MG63 (cell line): Measurements from ENCODE around the gene GUCY2C. TPM values are rescaled to one million over a fixed set of nuclear protein-coding genes. Genes with fewer than 3 reads are reported as not detected.
A peak's percentile ranks its signal among the peaks of the same experiment; 100 is the strongest.
"Not testable (repeated sequence)": the region's sequence is repeated elsewhere in the genome, so short reads cannot be mapped to it uniquely, and the experiment has no call there.

Experiments
- DNase-seq: peaks from one replicate; pipeline ENCODE4 v3.0.0-alpha.2; 2020
- H3K27me3 ChIP-seq: fragments of 250-450 bp; sonication (Bioruptor Pico); 2 replicates; pipeline ENCODE4 v1.5.1; 2020; ENCODE audit warnings: mild to moderate bottlenecking, moderate library complexity
- H3K36me3 ChIP-seq: fragments of 250-450 bp; sonication (Bioruptor Pico); 2 replicates; pipeline ENCODE4 v1.5.1; 2020; ENCODE audit warnings: mild to moderate bottlenecking, moderate library complexity
- H3K4me3 ChIP-seq: fragments of 250-450 bp; sonication (Bioruptor Pico); 2 replicates; pipeline ENCODE4 v1.5.1; 2020; ENCODE audit warnings: mild to moderate bottlenecking, moderate library complexity
- H3K9me3 ChIP-seq: fragments of 250-450 bp; sonication (Bioruptor Pico); 2 replicates; pipeline ENCODE4 v1.5.1; 2020; ENCODE audit warnings: mild to moderate bottlenecking, moderate library complexity
- total RNA-seq: library from RNA; depleted of rRNA; stranded (reverse); fragments of >200 nt; shearing (Covaris generic); gene quantifications from 2 replicates; pipeline ENCODE4 v1.2.3, GENCODE V29; 2014; ENCODE audit warnings: low replicate concordance; rRNA removed

Gene GUCY2C
- not detected in 2 replicates for total RNA-seq

- Histone ChIP-seq H3K9me3 (no peaks in the 10 kb centered on the region), H3K27me3 (no peaks in the 10 kb centered on the region), H3K36me3 (no peaks in the 10 kb centered on the region), H3K4me3 (no peak within 1 kb of the TSS)
- no peak for DNase-seq
Observed at GRCh38 chr12:14696265-14696741, at the start of gene GUCY2C. TSS of gene GUCY2C (minus strand) at chr12:14696599. CDS start at chr12:14696448, 151 bp downstream.

DNA sequence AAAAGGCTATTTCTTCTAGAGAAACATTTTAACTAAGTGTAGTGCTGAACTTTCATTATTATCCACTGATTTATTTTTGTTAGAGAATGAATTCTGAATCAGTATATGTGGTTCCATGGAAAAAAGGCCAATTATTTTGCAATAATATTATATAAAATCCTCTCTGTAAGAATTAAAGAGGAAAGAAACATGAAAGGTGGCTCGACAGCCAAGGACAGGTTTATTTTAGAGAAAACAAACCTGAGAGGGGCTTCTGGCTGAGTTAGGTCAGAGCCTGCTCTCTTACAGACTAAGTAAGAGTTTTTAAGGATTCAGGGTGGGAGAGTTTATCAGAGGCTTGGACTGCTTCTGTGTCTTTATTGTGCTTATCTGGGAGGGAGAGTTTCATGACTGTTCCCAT lies 46.7 kb upstream of the GUCY2C start:
- DNase-seq: no peak
- no peaks in the 10 kb centered on the region for H3K9me3 ChIP-seq
- H3K27me3 ChIP-seq: no peaks in the 10 kb centered on the region
- H3K36me3 ChIP-seq: no peaks in the 10 kb centered on the region
- H3K4me3 ChIP-seq: no peak overlapping the region

- Histone ChIP-seq H3K9me3 (no peaks in the 10 kb centered on the region), H3K4me3 (no peak overlapping the region), H3K27me3 (no peaks in the 10 kb centered on the region), H3K36me3 (no peaks in the 10 kb centered on the region)
- DNase-seq: no peak
Observed at GRCh38 chr12:14741942-14742341, 45.5 kb upstream of the GUCY2C start.

GRCh38 chr12:14741153-14741552 lies 44.8 kb upstream of the GUCY2C start:
- Histone ChIP-seq H3K4me3 (no peak overlapping the region), H3K36me3 (no peaks in the 10 kb centered on the region), H3K27me3 (no peaks in the 10 kb centered on the region), H3K9me3 (no peaks in the 10 kb centered on the region)
- no peak for DNase-seq

DNA sequence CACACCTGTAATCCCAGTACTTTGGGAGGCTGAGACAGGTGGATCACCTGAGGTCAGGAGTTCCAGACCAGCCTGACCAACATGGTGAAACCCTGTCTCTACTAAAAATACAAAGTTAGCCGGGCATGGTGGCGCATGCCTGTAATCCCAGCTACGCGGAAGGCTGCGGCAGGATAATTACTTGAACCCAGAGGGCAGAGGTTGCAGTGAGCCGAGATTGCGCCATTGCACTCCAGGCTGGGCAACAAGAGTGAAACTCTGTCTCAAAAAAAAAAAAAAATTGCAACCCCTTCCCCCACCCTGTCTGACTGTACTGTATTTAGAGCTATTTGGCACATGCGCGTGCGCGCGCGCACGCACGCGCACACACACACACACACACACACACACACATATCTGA lies 40.0 kb upstream of the GUCY2C start:
- not testable (repeated sequence) for H3K27me3 ChIP-seq, DNase-seq, H3K9me3 ChIP-seq, H3K36me3 ChIP-seq, H3K4me3 ChIP-seq

GRCh38 chr12:14731821-14732220 lies 35.4 kb upstream of the GUCY2C start:
- H3K27me3 ChIP-seq: no peaks in the 10 kb centered on the region
- H3K9me3 ChIP-seq: no peaks in the 10 kb centered on the region
- no peak for DNase-seq
- H3K4me3 ChIP-seq: no peak overlapping the region
- no peaks in the 10 kb centered on the region for H3K36me3 ChIP-seq

GRCh38 chr12:14729586-14729985 lies 33.2 kb upstream of the GUCY2C start:
- Histone ChIP-seq H3K4me3 (no peak overlapping the region), H3K36me3 (no peaks in the 10 kb centered on the region), H3K27me3 (no peaks in the 10 kb centered on the region), H3K9me3 (0 out of 2 replicates have a peak, but pooled peaks cover 3% of the 10 kb centered on the region)
- DNase-seq: no peak

DNA sequence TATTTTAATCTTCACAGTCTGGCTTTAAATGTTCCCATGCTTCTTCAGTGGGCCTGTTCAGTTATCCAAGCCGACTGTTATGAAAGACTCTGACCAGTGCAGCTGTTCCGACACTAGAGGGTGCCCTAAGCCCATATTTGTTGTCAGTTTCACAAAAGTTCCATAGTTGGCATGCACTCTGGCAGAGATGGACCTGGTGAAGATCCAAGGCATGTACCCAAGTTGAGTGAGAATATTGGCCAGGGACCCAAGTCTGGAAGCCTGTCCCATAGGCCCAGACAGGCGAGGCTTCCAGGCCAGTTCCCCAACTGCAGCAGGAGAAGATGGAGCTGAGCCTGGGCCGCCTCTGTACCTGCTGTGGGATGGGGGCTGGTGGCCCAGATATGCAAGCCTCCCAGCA lies 27.4 kb upstream of the GUCY2C start:
- peaks cover 12% of the 10 kb centered on the region; the same call in 1 of the 2 replicates for H3K9me3 ChIP-seq
- no peak overlapping the region for H3K4me3 ChIP-seq
- DNase-seq: peak; percentile 5
- no peaks in the 10 kb centered on the region for H3K27me3 ChIP-seq
- no peaks in the 10 kb centered on the region for H3K36me3 ChIP-seq

DNA sequence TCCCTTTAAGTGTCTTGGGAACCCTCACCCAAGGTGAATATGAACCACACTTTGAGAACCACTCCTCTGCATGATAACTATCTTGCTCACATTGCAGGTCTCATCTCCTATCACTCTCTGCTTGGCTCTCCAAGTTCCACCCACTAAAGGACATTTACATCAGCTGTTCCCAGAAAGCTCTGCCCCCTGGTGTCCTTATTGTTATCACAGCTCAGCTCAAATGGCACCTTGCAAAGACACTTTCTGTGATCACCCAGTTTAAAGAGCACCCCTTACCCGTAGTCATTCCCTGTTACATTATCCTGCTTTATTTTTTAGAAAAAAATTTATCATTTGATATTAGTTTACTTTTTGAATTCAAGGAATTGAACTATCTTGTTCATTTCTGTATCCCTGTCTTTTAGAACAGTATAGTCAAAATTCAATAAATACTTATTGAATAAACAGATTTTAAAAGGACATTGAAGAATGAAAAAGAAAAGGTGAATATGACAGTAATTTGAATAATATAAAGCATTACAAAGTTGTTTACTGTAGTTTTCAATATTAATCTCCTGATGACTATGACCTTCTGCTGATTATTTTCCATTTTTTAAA lies 20.5 kb upstream of the GUCY2C start:
- no peaks in the 10 kb centered on the region for H3K27me3 ChIP-seq
- H3K4me3 ChIP-seq: no peak overlapping the region
- no peak for DNase-seq

DNA sequence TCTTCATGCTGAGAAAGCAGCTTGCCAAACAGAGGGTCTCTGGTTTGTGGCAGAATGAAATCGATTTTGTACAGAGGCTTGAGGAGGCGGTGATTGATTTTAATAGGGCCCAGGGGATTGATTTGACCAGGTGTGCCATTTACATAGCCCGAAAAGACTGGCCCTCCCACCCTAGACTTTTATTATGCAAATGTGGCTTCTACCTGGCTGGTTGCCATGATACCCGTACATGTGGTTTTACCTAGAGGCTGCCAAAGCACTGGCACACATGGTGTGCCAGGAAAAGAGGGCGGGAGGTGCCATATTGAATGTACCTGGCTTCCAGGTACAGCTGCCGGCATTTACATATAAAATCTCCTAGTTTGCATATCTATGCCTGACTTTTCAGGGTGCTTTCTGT lies 18.0 kb upstream of the GUCY2C start:
- DNase-seq: no peak
- H3K4me3 ChIP-seq: no peak overlapping the region
- no peaks in the 10 kb centered on the region for H3K9me3 ChIP-seq

More for the DNA sequence above, 20.5 kb upstream of the GUCY2C start:
- Histone ChIP-seq H3K36me3 (no peaks in the 10 kb centered on the region), H3K9me3 (no peaks in the 10 kb centered on the region)

GRCh38 chr12:14710632-14711320 lies 14.4 kb upstream of the GUCY2C start:
- H3K36me3 ChIP-seq: no peaks in the 10 kb centered on the region
- H3K27me3 ChIP-seq: no peaks in the 10 kb centered on the region
- H3K9me3 ChIP-seq: no peaks in the 10 kb centered on the region
- no peak overlapping the region for H3K4me3 ChIP-seq
- DNase-seq: no peak

More for the DNA sequence above, 18.0 kb upstream of the GUCY2C start:
- Histone ChIP-seq H3K36me3 (no peaks in the 10 kb centered on the region), H3K27me3 (no peaks in the 10 kb centered on the region)

GRCh38 chr12:14701809-14702568 lies 5.6 kb upstream of the GUCY2C start:
- DNase-seq: no peak
- Histone ChIP-seq H3K9me3 (no peaks in the 10 kb centered on the region), H3K36me3 (no peaks in the 10 kb centered on the region), H3K27me3 (no peaks in the 10 kb centered on the region), H3K4me3 (no peak overlapping the region)

- Histone ChIP-seq H3K9me3 (no peaks in the 10 kb centered on the region), H3K36me3 (no peaks in the 10 kb centered on the region), H3K4me3 (no peak overlapping the region), H3K27me3 (no peaks in the 10 kb centered on the region)
- no peak for DNase-seq
Observed at GRCh38 chr12:14700935-14701334, 4.5 kb upstream of the GUCY2C start.

DNA sequence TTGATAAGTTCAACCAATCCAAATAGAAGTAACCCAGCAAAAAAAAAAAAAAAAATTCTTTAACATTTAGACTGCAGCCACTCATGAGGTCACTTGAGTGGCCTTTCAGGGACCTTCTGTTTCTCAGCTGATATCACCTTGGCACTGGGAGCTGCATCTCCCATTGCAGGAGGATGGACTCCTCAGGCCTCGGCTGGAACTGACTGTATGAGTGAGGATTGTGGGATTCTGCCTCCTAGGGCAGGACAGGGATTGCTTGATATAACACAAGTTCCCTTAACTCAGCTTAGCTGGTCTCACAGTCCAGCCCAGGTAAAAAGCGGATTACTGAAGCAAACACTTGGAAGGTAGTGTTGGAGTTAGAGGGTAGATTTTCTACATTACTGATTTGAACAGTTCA lies 3.5 kb upstream of the GUCY2C start:
- H3K4me3 ChIP-seq: no peak overlapping the region
- no peak for DNase-seq
- no peaks in the 10 kb centered on the region for H3K36me3 ChIP-seq
- H3K9me3 ChIP-seq: no peaks in the 10 kb centered on the region
- H3K27me3 ChIP-seq: no peaks in the 10 kb centered on the region

DNA sequence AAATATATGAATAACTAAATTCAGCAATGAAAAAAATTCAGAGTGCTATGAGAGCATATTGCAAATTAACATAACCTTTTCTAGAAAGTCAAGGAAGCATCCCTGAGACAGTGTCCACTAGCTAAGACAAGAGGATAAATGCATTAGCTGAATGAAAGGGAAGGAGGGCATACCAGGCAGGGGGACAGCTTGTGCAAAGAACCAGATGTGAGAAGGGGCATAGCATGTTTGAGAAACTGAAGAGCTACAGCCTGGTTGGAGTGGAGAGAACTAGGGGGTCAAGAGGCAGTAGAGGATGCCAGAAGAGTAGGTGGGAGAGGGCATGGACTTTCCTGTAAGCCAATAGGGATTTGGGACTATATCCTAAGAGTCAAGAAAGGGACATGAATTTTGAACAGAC lies 2.2 kb upstream of the GUCY2C start:
- no peaks in the 10 kb centered on the region for H3K9me3 ChIP-seq
- H3K4me3 ChIP-seq: no peak overlapping the region
- H3K36me3 ChIP-seq: no peaks in the 10 kb centered on the region
- no peaks in the 10 kb centered on the region for H3K27me3 ChIP-seq
- no peak for DNase-seq

DNA sequence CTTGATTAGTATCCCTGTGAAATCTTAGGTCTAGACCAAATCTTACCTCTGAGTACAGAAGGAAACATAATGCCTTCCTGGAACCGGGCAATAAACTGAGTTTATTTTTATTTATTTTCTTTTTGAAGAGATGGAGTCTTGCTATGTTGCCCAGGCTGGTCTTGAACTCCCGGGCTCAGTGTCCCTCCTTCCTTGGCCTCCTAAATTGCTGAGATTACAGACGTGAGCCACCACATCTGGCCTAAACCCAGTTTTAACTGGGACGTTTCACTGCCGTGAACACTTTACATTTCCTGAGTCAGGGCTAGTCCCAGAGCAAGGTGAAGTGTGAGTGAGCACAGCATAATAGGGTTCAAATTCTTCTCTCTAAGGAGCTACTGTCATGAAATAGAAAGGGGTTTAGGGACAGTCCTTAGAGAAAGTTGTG lies 671 bp downstream of the GUCY2C start:
- Histone ChIP-seq H3K4me3 (no peak overlapping the region), H3K27me3 (no peaks in the 10 kb centered on the region), H3K36me3 (no peaks in the 10 kb centered on the region), H3K9me3 (no peaks in the 10 kb centered on the region)
- no peak for DNase-seq

- no peak for DNase-seq
- Histone ChIP-seq H3K9me3 (no peaks in the 10 kb centered on the region), H3K4me3 (no peak overlapping the region), H3K36me3 (no peaks in the 10 kb centered on the region), H3K27me3 (no peaks in the 10 kb centered on the region)
Observed at GRCh38 chr12:14694970-14695369, 1.4 kb downstream of the GUCY2C start.
